LNCAP (cell line): Measurements from ENCODE around the gene CBFA2T3.

ENCODE experiments used
- CTCF ChIP-seq: fragments of 450-650 bp; IDR thresholded peaks from 2 replicates; pipeline ENCODE4 v1.5.1; 2017; ENCODE audit warnings: mild to moderate bottlenecking

Gene CBFA2T3

GRCh38 chr16:88835383-88835782 is 141.6 kb downstream of the CBFA2T3 start:
- TF ChIP-seq CTCF: no peak

GRCh38 chr16:88834670-88835069 is 142.3 kb downstream of the CBFA2T3 start:
- no peak for TF ChIP-seq CTCF

GRCh38 chr16:88833086-88833485 is 143.9 kb downstream of the CBFA2T3 start:
- TF ChIP-seq CTCF: no peak

DNA sequence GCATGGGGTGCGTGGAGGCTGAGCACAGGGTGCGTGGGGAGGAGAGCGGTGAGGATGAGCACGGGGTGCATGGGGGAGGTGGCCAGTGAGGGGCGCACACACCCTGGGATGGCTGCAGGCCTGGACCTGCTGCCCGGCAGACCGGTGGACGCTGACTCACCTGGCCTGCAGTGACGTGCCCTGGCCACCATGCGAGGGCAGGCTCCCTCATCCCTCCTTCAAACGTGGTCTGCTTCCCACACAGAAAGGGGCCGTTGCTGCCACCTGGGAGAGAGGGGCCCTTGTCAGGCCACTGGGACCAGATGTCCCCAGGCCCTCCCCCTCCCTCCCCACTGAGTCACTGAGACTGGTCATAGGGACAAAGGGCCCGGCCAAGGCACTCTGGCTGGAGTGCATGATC is 145.2 kb downstream of the CBFA2T3 start:
- no peak for TF ChIP-seq CTCF

DNA sequence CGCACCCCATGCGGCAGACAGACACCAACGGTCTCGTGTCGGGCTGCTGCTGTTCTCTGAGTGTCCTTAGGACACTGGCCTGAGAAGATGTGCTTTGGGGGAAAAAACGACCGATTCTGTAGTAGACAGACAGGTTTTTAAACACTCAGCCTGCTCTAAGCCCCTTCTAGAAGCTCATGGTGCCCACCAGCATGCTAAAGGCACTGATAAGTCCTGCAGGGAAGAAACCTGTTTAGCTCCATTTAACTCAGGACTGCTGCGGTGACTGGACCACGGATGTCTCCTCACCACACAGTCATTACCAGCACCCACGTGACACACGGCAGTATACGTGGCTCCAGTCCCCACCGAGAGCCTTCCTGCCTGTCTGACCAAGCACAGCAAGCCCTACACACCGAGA is 146.2 kb downstream of the CBFA2T3 start:
- no peak for TF ChIP-seq CTCF

DNA sequence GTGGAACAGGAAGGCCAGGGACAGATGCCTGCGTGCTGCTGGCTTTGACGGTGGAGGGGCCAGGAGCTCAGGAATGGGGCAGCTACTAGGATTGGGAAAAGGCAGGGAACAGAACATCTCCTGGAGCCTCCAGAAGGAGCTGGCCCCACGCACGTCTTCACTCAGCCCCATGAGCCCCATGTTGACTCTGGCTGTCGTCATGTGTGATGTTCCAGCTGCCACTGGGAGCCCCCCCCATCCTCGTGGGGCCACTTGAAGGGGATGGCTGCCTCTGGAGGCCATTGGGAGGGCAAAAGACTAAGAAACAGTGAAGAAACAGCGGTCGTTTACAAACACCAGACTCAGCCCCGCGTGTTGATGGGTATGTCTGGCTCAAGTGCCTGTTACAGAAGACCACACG is 146.7 kb downstream of the CBFA2T3 start:
- no peak for TF ChIP-seq CTCF

- TF ChIP-seq CTCF: no peak
Measured at GRCh38 chr16:88828711-88829110, 148.3 kb downstream of the CBFA2T3 start.

DNA sequence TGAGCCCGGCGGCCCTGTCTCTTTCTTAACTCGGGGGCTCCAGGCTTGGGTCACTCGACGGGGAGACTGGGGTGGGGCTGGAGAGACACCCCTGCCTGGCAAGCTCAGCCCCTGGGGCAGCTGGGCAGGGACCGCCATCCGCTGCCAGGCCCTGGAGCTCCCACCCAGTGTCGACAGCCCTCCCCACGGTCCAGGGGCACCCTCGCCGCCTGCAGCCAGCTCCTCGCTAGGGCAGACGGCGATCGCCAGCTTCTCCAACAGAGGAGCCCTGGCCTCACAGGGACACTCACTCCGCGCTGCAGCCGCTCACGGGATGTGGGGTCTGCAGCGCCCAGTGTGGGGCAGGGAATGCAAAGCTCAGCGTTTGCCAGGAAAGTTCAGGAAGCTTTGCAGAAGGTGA is 149.3 kb downstream of the CBFA2T3 start:
- no peak for TF ChIP-seq CTCF
